GM21786 (cell line): Measurements from ENCODE around the gene FNIP1.
"Not testable (repeated sequence)": the region's sequence is repeated elsewhere in the genome, so short reads cannot be mapped to it uniquely, and the experiment has no call there.

Experiments used
- ATAC-seq: cut with Tn5 transposase; IDR thresholded peaks from one replicate; pipeline ENCODE4 v1.9.1; 2021; ENCODE audit not compliant: unreplicated experiment

FNIP1 gene

DNA sequence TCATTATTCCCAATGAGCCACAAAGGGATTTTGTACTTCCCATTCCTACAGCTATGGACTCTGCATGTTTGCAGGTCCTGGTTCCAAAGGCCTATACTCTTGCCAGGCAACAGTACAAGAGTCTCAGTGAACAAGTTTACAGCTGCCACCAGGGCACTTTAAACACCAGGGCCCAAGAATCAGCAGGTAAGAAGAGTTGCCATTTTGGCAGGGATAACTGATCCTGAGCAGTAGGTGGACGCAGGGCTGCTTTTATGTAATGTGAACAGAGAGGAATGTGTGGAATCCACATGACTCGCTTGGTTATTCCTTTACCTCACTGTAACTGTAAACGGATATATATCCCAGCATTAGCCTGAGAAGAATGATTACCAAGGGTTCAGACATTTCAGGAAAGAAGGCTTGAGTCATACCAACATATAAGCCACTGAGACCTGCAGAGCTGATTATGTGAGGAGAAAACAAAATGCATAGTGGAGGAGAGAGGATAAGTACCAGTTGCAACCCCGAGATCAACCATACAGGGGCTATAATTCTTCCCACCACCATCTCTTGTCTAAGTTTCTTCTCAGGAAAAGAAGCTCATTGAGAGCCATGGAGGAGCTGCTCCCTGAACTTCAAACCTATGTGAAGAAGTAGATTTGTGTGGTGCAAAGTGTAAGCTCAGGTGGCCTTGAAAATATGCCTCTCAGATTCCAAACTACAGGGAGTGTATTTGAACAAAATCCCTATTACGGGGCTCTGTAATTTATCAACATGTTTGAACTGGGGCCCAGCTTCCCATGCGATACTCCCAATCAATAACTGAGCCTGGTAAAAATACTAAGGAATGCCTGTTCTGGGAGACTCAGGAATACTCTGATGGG is 186.4 kb downstream of the FNIP1 start:
- ATAC-seq: no peak

DNA sequence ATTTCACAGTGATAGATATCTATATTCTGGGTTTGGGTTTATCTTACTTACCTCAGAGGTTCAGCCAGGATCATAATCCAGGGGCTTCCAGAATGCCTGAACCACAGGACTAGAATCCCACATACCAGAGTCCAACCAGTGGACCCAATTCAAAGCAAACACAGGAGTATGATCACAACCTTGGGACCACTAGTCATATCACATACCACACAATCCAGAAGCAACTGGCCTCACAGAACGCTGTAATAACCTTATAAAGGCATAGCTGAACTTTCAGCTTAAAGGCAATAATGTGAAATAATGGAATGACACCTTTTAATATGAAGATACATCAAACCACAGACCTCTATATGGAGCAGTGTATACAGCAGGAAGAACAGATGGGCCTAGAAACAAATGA is 187.0 kb downstream of the FNIP1 start:
- ATAC-seq: no peak

DNA sequence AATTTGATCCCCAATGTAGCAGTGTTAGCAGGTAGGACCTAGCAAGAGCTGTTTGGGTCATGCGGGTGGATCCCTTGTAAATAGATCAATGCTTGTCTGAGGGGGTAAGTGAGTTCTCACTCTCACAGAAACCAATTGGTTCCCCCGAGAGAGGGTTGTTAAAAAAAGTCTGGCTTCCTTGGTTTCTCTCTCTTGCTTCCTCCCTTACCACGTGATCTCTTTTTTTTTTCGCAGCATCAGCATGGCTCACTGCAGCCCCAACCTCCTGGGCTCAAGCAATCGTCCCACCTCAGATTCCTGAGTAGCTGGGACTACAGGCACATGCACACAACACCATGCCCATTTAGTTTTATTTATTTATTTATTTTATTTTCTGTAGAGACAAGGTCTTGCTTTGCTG is 188.2 kb downstream of the FNIP1 start:
- no peak for ATAC-seq

DNA sequence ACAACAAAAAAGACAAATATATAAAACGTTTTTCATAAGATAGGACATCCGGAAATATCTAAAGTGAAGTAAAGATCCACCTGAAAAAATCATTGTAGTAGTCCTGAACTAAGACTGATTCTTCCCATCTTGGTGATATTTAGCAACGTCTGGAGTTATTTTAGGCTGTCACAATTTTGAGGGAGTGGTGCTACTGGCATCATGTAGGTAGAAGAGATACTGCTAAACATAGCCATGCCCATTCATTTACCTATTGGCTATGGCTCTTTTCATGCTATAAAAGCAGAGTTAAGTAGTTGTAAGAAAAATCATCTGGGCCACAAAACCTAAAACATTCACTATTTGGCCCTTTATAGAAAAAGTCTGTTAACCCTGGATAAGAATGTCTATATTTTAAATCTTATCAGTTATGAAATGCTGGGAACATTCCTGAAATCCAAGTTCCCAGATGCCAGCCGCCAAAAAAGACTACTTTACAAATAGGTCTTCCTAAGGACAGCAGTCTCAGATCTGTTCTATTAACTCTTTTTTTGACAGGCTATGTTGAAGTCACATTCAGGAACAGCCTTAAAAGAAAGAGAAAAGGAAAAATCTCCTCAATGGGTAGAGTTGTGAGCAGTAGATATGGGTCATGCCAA is 188.8 kb downstream of the FNIP1 start:
- ATAC-seq: no peak

DNA sequence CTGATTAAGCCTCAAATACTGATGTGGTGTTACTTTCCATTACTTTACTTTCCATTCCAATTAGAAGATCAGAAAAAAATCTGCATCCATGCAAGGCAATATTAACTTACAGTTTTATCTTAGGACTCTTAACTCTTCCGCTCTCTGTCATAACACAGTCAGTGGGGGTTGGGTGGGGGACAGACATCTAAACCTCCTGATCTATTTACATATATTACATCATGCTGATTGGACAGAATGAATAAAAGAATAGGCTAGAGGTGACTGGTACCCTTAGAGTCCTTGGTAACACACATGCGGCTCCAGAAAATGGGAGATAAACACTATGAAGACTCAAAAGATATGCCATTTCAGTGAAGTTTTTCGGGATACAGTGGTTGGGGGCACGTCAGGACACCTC is 189.4 kb downstream of the FNIP1 start:
- no peak for ATAC-seq

DNA sequence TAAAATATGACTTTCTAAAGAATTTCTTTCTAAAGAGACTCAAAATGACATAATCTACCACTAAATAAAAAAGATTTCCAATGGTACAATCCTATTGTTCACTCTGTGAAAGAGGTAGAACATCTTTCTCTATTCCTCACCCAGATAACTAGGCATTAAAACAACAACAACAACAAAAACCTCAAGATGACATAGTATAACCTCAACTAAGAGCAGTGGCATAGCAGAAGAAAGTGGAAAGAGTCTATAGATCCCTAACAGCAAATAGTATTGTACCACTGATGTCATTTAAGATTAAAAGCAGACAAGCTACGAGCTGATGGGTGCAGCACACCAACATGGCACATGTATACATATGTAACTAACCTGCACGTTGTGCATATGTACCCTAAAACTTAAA is 191.7 kb downstream of the FNIP1 start:
- no peak for ATAC-seq

DNA sequence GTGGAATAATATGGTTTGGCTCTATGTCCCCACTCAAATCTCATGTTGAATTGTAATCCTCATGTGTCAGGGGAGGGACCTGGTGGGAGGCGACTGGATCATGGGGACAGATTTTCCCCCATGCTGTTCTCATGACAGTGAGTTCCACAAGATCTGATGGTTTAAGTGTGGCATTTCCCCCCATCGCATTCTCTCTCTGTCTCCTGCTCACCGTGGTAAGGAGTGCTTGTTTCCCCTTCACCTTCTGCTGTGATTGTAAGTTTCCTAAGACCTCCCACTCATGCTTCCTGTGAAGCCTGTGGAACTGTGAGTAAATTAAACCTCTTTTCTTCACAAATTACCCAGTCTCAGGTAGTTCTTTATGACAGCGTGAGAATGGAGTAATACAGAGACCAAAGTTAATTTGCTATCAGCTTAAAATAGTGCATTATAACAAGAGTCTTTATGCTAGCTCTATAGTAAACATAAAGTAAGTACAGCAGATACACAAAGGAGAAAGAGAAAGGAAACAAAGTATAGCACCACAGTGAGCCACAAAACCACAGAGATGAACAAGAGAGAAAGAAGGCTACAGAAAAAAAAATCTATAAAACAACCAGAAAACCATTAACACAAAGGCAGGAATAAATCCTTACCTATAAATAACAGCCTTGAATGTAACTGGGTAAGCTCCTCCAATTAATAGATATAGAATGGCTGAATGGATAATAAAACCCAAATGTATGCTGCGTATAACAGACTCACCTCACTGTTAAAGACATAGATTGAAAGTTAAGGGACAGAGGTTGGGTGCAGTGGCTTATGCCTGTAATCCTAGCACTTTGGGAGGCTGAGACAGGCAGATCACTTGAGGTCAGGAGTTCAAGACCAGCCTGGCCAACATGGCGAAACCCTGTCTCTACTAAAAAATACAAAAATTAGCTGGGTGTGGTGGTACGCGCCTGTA is 201.5 kb downstream of the FNIP1 start:
- no peak for ATAC-seq

DNA sequence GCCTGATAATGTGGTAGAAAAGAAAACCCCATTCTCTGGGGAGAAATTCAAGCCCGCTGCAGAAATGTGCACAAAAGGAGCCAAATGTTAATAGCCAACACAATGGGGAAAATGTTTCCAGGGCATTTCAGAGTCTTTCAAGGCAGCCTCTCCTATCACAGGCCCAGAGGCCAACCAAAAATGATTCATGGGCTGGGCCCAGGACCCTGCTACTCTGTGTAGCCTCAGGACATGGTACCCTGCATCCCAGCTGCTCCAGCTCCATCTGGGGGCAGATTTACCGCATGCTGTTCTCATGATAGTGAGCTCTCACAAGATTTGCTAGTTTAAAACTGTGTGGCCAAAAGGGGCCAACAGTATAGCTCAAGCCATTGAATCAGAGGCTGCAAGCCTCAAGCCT is 202.9 kb downstream of the FNIP1 start:
- ATAC-seq: no peak

DNA sequence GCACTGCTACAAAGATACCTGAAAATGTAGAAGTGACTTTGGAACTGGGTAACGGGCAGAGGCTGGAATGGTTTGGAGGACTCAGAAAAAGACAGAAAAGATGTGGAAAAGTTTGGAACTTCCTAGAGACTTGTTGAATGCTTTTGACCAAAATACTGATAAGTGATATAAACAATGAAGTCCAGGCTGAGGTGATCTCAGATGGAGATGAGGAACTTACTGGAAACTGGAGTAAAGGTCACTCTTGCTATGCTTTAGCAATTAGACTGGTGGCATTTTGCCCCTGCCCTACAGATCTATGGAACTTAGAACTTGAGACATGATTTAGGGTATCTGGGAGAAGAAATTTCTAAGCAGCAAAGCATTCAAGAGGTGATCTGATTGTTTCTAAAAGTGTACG is 203.4 kb downstream of the FNIP1 start:
- not testable (repeated sequence) for ATAC-seq
